Central memory CD4-positive, alpha-beta T cell (primary cell): ENCODE measurements around the gene PDZD2.

ENCODE experiments used
- DNase-seq: peaks from one replicate; pipeline ENCODE4 v3.0.0; 2022

Gene PDZD2

GRCh38 chr5:31827867-31828266 lies 188.9 kb downstream of the PDZD2 start:
- DNase-seq = no peak

GRCh38 chr5:31832966-31833365 lies 194.0 kb downstream of the PDZD2 start:
- no peak for DNase-seq

- DNase-seq = no peak
Observed at GRCh38 chr5:31833710-31834109, 194.8 kb downstream of the PDZD2 start.

- no peak for DNase-seq
Observed at GRCh38 chr5:31844622-31845345, 205.9 kb downstream of the PDZD2 start.

- no peak for DNase-seq
Observed at GRCh38 chr5:31845361-31845760, 206.4 kb downstream of the PDZD2 start.

GRCh38 chr5:31846934-31847333 lies 208.0 kb downstream of the PDZD2 start:
- no peak for DNase-seq

GRCh38 chr5:31847354-31847753 lies 208.4 kb downstream of the PDZD2 start:
- DNase-seq = no peak

- DNase-seq = no peak
Observed at GRCh38 chr5:31850981-31851689, 212.2 kb downstream of the PDZD2 start.

GRCh38 chr5:31853398-31854135 lies 214.6 kb downstream of the PDZD2 start:
- DNase-seq = no peak

GRCh38 chr5:31854181-31855133 lies 215.5 kb downstream of the PDZD2 start:
- no peak for DNase-seq

GRCh38 chr5:31855134-31856040 lies 216.5 kb downstream of the PDZD2 start:
- no peak for DNase-seq

GRCh38 chr5:31859096-31859495 lies 220.2 kb downstream of the PDZD2 start:
- DNase-seq = no peak

GRCh38 chr5:31860278-31860677 lies 221.3 kb downstream of the PDZD2 start:
- DNase-seq = no peak

GRCh38 chr5:31860726-31861433 lies 221.9 kb downstream of the PDZD2 start:
- DNase-seq = no peak

- no peak for DNase-seq
Observed at GRCh38 chr5:31861601-31862000, 222.7 kb downstream of the PDZD2 start.

- DNase-seq = no peak
Observed at GRCh38 chr5:31863991-31864411, 225.1 kb downstream of the PDZD2 start.

- DNase-seq = no peak
Observed at GRCh38 chr5:31866166-31866565, 227.2 kb downstream of the PDZD2 start.

GRCh38 chr5:31867219-31867618 lies 228.3 kb downstream of the PDZD2 start:
- no peak for DNase-seq

GRCh38 chr5:31880449-31880848 lies 241.5 kb downstream of the PDZD2 start:
- no peak for DNase-seq

- no peak for DNase-seq
Observed at GRCh38 chr5:31884896-31885295, 246.0 kb downstream of the PDZD2 start.

GRCh38 chr5:31886206-31886605 lies 247.3 kb downstream of the PDZD2 start:
- no peak for DNase-seq
